Duodenal mucosa (tissue), 2 donors: ENCODE data around the gene ARPC5.

Experiments
- H3K27ac ChIP-seq: one replicate; pipeline ENCODE4 v1.7.0; 2013; ENCODE audit warnings: low read depth, low read length
- H3K27me3 ChIP-seq, 2 donors: one replicate each; pipeline ENCODE4 v1.7.0; 2013; ENCODE audit warnings: low read length in 2 of 2, control low read depth in 1 of 2; ENCODE audit not compliant: insufficient read depth in 2 of 2, control insufficient read depth in 1 of 2
- H3K36me3 ChIP-seq, 2 donors: one replicate each; pipeline ENCODE4 v1.7.0; 2013; ENCODE audit warnings: low read length in 2 of 2, control low read depth in 1 of 2; ENCODE audit not compliant: insufficient read depth in 2 of 2, control insufficient read depth in 1 of 2
- H3K4me1 ChIP-seq, 2 donors: one replicate each; pipeline ENCODE4 v1.7.0; 2013; ENCODE audit warnings: low read length in 2 of 2, control low read depth in 1 of 2; ENCODE audit not compliant: insufficient read depth in 2 of 2, control insufficient read depth in 1 of 2
- H3K4me3 ChIP-seq, 2 donors: one replicate each; pipeline ENCODE4 v1.7.0; 2013; ENCODE audit warnings: low read length in 2 of 2, low read depth in 1 of 2
- H3K9ac ChIP-seq, 2 donors: one replicate each; pipeline ENCODE4 v1.7.0; 2013; ENCODE audit warnings: low read length in 2 of 2, low read depth in 1 of 2
- H3K9me3 ChIP-seq, 2 donors: one replicate each; pipeline ENCODE4 v1.7.0; 2013; ENCODE audit warnings: low read length in 2 of 2, control low read depth in 1 of 2; ENCODE audit not compliant: control insufficient read depth in 1 of 2

Gene ARPC5

DNA sequence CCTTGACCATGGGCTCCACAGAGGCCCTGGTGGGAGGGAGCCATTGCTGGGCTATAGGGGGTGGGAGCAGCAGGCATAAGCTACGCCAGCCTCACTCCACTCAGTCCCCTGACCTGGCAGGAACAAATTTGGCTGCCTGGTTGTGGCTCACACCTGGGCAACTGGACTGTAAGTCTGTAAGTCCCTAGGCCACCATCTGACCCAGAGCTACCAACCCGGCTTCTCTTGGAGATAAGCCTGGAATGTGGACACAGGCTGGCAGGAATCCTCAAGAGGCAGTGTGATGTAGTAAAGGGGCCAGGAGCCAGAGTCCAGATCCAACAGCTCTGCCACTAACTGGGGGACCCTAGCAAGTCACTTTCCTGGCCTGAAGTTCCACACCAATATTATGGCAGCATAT lies 56.7 kb downstream of the ARPC5 start:
- H3K9me3 ChIP-seq = no peaks in the 10 kb centered on the region
- H3K27me3 ChIP-seq = no peaks in the 10 kb centered on the region
- H3K4me3 ChIP-seq = no peak overlapping the region
- H3K27ac ChIP-seq = no peak overlapping the region
- no peaks in the 10 kb centered on the region for H3K36me3 ChIP-seq
- H3K9ac ChIP-seq = no peak overlapping the region
- H3K4me1 ChIP-seq = peaks cover 3 to 9% of the 10 kb centered on the region in 2 donors

DNA sequence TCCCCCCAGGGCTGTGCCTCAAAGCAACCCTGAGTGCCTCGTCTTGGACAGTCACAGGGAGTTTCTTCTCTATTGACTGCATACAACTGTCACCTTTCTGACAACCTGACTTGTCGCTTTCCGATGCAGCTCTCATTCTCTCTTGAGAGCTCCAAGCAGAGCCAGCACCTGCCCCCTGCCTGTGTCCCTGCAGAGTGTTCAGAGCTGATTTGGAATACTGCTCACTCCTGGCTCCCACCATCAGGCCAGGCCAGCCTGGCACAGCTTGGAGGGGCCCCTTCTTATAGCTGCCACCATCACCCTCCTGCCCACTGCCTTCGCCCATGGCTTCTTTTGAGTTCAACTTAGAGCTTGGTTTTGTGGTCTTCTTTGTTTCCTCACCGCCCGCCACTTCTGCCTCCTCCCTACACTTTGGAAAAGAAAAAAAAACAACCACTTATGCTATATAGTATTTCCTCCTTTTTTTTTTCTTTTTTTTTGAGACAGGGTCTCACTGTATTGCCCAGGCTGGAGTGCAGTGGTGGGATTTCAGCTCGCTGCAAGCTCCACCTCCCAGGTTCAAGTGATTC lies 57.6 kb downstream of the ARPC5 start:
- H3K27ac ChIP-seq = no peak overlapping the region
- no peaks in the 10 kb centered on the region for H3K27me3 ChIP-seq
- H3K36me3 ChIP-seq = no peaks in the 10 kb centered on the region
- peaks cover 0 to 9% of the 10 kb centered on the region in 2 donors for H3K4me1 ChIP-seq
- H3K9ac ChIP-seq = no peak overlapping the region
- no peak overlapping the region for H3K4me3 ChIP-seq
- no peaks in the 10 kb centered on the region for H3K9me3 ChIP-seq

DNA sequence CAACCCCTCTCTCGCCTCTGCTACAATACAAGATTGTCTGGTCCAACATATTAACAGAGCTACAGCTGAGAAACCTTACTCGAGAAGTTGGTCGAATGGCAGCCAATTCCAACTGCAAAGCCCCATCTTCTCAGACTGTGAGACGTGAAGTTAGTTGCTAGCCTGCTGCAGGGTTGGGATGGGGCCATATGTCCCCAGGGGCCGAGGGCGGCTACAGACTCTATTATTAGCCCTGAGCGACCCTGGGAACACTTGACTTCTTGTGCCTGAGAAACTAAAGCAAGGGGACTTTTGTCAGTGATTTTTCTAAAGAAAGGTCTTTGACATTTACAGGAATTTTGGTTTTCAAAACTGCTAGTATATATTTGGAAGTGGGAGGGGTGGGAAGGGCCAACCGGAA lies 59.0 kb downstream of the ARPC5 start:
- no peak overlapping the region for H3K27ac ChIP-seq
- no peaks in the 10 kb centered on the region for H3K4me1 ChIP-seq
- H3K36me3 ChIP-seq = no peaks in the 10 kb centered on the region
- no peaks in the 10 kb centered on the region for H3K9me3 ChIP-seq
- no peaks in the 10 kb centered on the region for H3K27me3 ChIP-seq
- no peak overlapping the region for H3K4me3 ChIP-seq
- H3K9ac ChIP-seq = no peak overlapping the region

DNA sequence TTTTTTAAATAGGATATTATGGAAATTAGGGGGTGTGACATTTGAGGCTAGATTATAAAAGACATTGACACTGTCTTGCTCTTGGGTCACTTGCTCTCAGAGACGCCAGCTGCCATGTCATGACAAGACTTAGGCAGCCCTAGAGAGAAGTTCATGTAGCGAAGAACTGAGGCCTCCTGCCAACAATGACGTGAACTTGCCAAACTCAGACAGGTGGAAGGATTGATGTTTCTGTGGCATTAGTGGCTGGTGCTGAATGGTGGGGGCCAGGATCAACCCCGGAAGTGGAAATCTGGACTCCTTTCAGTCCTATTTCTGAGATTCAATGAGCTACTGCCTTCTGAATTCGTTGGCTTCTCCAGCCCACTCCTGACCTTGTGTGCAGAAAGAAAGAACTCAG lies 60.0 kb downstream of the ARPC5 start:
- H3K9ac ChIP-seq = no peak overlapping the region
- no peak overlapping the region for H3K4me3 ChIP-seq
- H3K27ac ChIP-seq = no peak overlapping the region
- no peaks in the 10 kb centered on the region for H3K27me3 ChIP-seq
- H3K4me1 ChIP-seq = no peaks in the 10 kb centered on the region
- no peaks in the 10 kb centered on the region for H3K36me3 ChIP-seq
- no peaks in the 10 kb centered on the region for H3K9me3 ChIP-seq

DNA sequence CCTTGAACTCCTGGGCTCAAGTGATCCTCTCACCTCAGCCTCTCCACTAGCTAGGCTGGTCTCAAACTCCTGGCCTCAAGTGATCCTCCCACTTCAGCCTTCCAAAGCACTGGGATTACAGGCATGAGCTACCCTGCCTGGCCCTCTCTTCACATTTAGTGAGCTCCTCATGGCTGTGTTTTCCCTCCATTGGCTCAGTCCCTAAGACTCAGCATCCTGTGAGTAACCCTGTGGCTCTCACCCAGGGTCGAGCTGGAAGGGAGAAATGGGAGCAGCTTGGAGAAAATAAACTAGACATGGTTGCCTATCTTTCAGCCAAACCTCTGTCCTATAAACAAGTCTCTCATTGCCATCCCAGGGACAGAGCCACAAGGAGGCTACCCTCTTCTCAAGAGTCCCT lies 62.9 kb downstream of the ARPC5 start:
- no peak overlapping the region for H3K27ac ChIP-seq
- no peak overlapping the region for H3K9ac ChIP-seq
- no peaks in the 10 kb centered on the region for H3K36me3 ChIP-seq
- H3K4me3 ChIP-seq = no peak overlapping the region
- H3K27me3 ChIP-seq = no peaks in the 10 kb centered on the region
- H3K4me1 ChIP-seq = no peaks in the 10 kb centered on the region
- no peaks in the 10 kb centered on the region for H3K9me3 ChIP-seq

DNA sequence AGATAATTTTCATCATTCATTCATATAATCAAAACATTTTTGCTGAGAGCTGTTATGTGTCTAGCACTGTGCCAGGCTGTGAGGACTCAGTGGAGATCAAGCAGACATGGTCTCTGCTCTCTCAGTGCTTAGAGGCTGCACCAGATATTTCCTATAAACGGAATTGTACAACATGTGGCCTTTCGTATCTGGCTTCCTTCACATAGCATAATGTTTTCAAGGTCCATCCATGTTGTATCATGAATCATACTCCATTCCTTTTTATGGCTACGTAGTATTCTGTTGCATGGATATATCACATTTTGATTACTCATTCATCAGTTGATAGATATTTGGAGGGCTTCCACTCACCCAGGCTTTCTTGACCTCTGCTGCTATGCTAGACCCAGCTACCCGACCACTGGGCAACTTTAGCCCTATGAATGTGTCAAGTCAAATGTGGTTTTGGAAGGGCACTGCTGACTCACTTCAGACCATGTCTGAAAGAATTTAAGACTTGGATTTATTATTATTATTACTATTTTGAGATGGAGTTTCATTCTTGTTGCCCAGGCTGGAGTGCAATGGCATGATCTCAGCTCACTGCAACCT lies 63.8 kb downstream of the ARPC5 start:
- no peaks in the 10 kb centered on the region for H3K4me1 ChIP-seq
- H3K27ac ChIP-seq = no peak overlapping the region

More for the DNA sequence above, 63.8 kb downstream of the ARPC5 start:
- Histone ChIP-seq H3K4me3 (no peak overlapping the region), H3K27me3 (no peaks in the 10 kb centered on the region), H3K36me3 (no peaks in the 10 kb centered on the region), H3K9ac (no peak overlapping the region), H3K9me3 (no peaks in the 10 kb centered on the region)
